ENCODE results near the gene CD200. TPM values are rescaled to one million over a fixed set of nuclear protein-coding genes. Genes with fewer than 3 reads are reported as not detected.
A peak's percentile ranks its signal among the peaks of the same experiment; 100 is the strongest.

Gene CD200
- total and polyA plus RNA-seq, 10 of the 15 experiments (the other 5 are each of a cell fraction or from before 2014, with no cell fraction given), result 21.2 to 84.3 (median 33.2) TPM

GRCh38 chr3:112331851-112332250, 1.1 kb upstream of the CD200 start (continued):
- TF ChIP-seq CHD4 (IDR thresholded peaks at IDR 0.05), result no peak

- DNase-seq (ENCODE audit: low read depth, low spot score), result no peak
- peak overlapping the region; percentile 91 for H3K4me2 ChIP-seq (ENCODE audit: control insufficient read depth, insufficient read depth)
- peaks cover 61% of the 10 kb centered on the region for H3K79me2 ChIP-seq (ENCODE audit: control insufficient read depth, insufficient read depth, low read length)
- peak overlapping the region; percentile 74 for H3K27ac ChIP-seq (ENCODE audit: control insufficient read depth, insufficient read depth)
- in situ Hi-C loops (cut with MboI) (no loop called here), intact Hi-C loops (cut with micrococcal nuclease; ENCODE audit: unreplicated experiment) (loop anchor here (2.0 kb wide), 2 partner anchors 73 to 127 kb away; no protein-coding TSS in a partner anchor)
- H4K20me1 ChIP-seq (ENCODE audit: control insufficient read depth, insufficient read depth), result no peaks in the 10 kb centered on the region
- FAIRE-seq, result no peak
- H3K9ac ChIP-seq (ENCODE audit: control insufficient read depth, insufficient read depth, low read length), result peak overlapping the region; percentile 70
- H3K4me3 ChIP-seq, result peak overlapping the region; percentile 96
- 0 out of 2 replicates have a peak, but pooled peaks have one; percentile 2 for TF ChIP-seq GATAD2B (conservative IDR thresholded peaks at IDR 0.05; ENCODE audit: low read depth)
- TF ChIP-seq SKIL (IDR thresholded peaks at IDR 0.05; ENCODE audit: low read depth, poor library complexity, severe bottlenecking), result no peak
- 0 out of 2 replicates have a peak, but pooled peaks have one; percentile 7 for TF ChIP-seq TAF1 (IDR thresholded peaks at IDR 0.05; ENCODE audit: borderline replicate concordance, low read depth, low read length)
- peak; percentile 6; the same call in 1 of the 2 replicates for TF ChIP-seq POLR2AphosphoS2 (IDR thresholded peaks at IDR 0.05; ENCODE audit: low read depth, low read length)
- 0 out of 2 replicates have a peak, but pooled peaks have one; percentile 22 for TF ChIP-seq MXI1 (IDR thresholded peaks at IDR 0.05; ENCODE audit: low read depth, low read length)
- 0 out of 2 replicates have a peak, but pooled peaks have one; percentile 49 for TF ChIP-seq IKZF1 (conservative IDR thresholded peaks at IDR 0.05)
- TF ChIP-seq EED (IDR thresholded peaks at IDR 0.05; ENCODE audit: low read depth), result 0 out of 2 replicates have a peak, but pooled peaks have one; percentile 3
- TF ChIP-seq NFIC (IDR thresholded peaks at IDR 0.05; ENCODE audit: low read depth, low read length), result 0 out of 2 replicates have a peak, but pooled peaks have one; percentile 24
- TF ChIP-seq MYB (IDR thresholded peaks at IDR 0.05; ENCODE audit: borderline replicate concordance, low read depth, low read length), result no peak
- no peak for TF ChIP-seq RBBP5 (conservative IDR thresholded peaks at IDR 0.05)
- TF ChIP-seq PML (IDR thresholded peaks at IDR 0.05; ENCODE audit: low read length), result 0 out of 2 replicates have a peak, but pooled peaks have one; percentile 58
- no peak for TF ChIP-seq TCF3 (IDR thresholded peaks at IDR 0.05; ENCODE audit: borderline replicate concordance, insufficient read depth, low read depth, low read length)
- TF ChIP-seq YY1 (IDR thresholded peaks at IDR 0.05; ENCODE audit: low read depth, low read length), result 0 out of 2 replicates have a peak, but pooled peaks have one; percentile 53
- TF ChIP-seq RUNX3 (IDR thresholded peaks at IDR 0.05; ENCODE audit: low read length), result 0 out of 2 replicates have a peak, but pooled peaks have one; percentile 11
- no peaks in the 10 kb centered on the region for H3K27me3 ChIP-seq (replicated peaks in 1 of 2; ENCODE audit: control insufficient read depth in 2 of 2, insufficient read depth in 2 of 2, low read length in 1 of 2)
- peak; percentile 69 for ATAC-seq
- 11% methylated on average over 23 of the region's 23 CpGs for WGBS (ENCODE audit: insufficient coverage, insufficient replicate concordance, low lambda C conversion rate, missing lambda C conversion rate)
- H3K36me3 ChIP-seq (ENCODE audit: control insufficient read depth in 2 of 2, insufficient read depth in 2 of 2, low read length in 1 of 2), result peaks cover 0 to 7% of the 10 kb centered on the region in 2 experiments; a peak in 1 of 4 replicates
- peak overlapping the region; percentile 82 for H2AFZ ChIP-seq (ENCODE audit: control insufficient read depth, low read depth, low read length)
- ChIA-PET SMC1A (ENCODE audit: uncharacterized antibody, unreplicated experiment) (interaction anchor here (0.6 to 7.6 kb wide), 56 partner anchors 7 to 232 kb away, joined by 3 to 99 read pairs (median 5); partner anchors contain the start of genes BTLA, GCSAM and SLC9C1), POLR2A (interaction anchor here (0.6 to 4.6 kb wide), 31 partner anchors 11 to 559 kb away, joined by 3 to 33 read pairs (median 4); partner anchors contain the start of genes ATG3, BTLA, SLC35A5 and SLC9C1), RAD21 (ENCODE audit: unreplicated experiment) (interaction anchor here (0.6 to 5.7 kb wide), 44 partner anchors 9 to 685 kb away, joined by 3 to 77 read pairs (median 6); partner anchors contain the start of genes ATG3, BTLA, GCSAM and SLC35A5), CTCF (interaction anchor here (0.8 to 3.9 kb wide), 33 partner anchors 11 to 228 kb away, joined by 3 to 33 read pairs (median 7); partner anchors contain the start of genes ATG3, SLC35A5 and SLC9C1)
- no peaks in the 10 kb centered on the region for H3K9me3 ChIP-seq (replicated peaks; ENCODE audit: control insufficient read depth, insufficient read depth, low read length)
- no TSS peak for BruUV-seq (replicated peaks)
- H3K4me1 ChIP-seq (ENCODE audit: control insufficient read depth, insufficient read depth, low read length), result no peaks in the 10 kb centered on the region
Measured at GRCh38 chr3:112333381-112334317, 693 bp downstream of the CD200 start.

All from GM12878 (cell line).